GM23248 (cell line): ENCODE results near the gene SLC2A1.

Experiments
- EZH2 ChIP-seq: fragments of 200-600 bp; sonication (generic); IDR thresholded peaks from 2 replicates; pipeline ENCODE4 v1.6.1; 2018; ENCODE audit warnings: antibody characterized with exemption, mild to moderate bottlenecking; ENCODE audit not compliant: insufficient read depth, poor library complexity, severe bottlenecking
- EZH2phosphoT487 ChIP-seq: fragments of 200-600 bp; sonication (generic); IDR thresholded peaks from 2 replicates; pipeline ENCODE4 v1.6.1; 2018; ENCODE audit warnings: antibody characterized with exemption, moderate library complexity, mild to moderate bottlenecking, low read depth; ENCODE audit not compliant: insufficient read depth

- TF ChIP-seq EZH2phosphoT487 = no peak
- TF ChIP-seq EZH2 = no peak
These were observed 71.3 kb downstream of the SLC2A1 start for GRCh38 chr1:42887366-42887765.
